GM21381 (cell line): ENCODE measurements around the gene ACTR3C.

Experiments
- ATAC-seq: cut with Tn5 transposase; IDR thresholded peaks from one replicate; pipeline ENCODE4 v1.9.1; 2021; ENCODE audit warnings: mild to moderate bottlenecking, moderate library complexity; ENCODE audit not compliant: unreplicated experiment

ACTR3C gene

DNA sequence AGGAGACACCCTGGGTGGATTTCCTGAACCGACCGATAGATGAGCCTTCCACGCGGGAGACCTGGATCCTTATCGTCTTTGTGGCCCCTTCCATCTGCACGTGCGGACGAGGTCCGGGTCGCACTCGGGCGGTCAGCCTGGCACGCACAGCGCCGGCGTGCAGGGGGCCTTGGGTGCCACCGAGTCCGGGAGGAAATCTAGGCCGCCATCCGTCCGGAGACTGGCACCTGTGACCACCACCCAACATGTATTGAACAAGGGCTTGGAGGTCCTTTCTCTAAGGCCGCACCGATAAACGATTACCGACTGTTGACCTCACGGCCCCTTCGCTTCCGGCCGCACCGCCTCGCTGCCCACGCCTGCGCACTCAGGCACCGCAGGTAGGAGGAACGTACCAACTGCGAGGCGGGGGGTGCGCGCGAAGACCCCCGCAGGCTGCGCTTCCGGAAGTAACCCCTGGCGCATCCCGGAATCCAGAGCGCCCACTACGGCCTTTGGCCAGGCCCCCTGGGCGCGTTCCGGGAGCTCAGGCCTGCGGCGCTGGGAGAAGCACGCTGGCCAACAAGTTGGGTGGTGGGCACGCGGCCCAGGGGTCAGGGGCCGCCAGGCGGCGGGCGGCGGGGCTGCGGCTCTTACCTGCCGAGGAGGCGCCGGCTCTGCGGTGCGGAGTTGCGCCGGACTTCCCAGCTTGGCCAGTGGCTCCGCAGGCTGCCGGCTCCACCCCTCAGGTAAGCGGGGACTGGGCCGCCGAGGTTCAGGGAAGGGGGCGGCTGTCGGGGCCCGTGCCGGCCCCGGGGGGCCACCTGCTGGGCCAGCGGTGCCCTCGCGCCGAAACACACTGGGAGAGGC is at the start of gene ACTR3C, which contains the start of gene LRRC61:
Gene ACTR3C, minus strand, starts transcription at position 713 of the 849 bp plus-strand sequence. CDS start 28,249 bp downstream, outside the sequence.
Gene LRRC61, plus strand, starts transcription at position 523 of the 849 bp plus-strand sequence. CDS start 13,507 bp downstream, outside the sequence.
- peak; percentile 65 for ATAC-seq

GRCh38 chr7:150372271-150373048 is 49.1 kb upstream of the ACTR3C start:
- no peak for ATAC-seq

DNA sequence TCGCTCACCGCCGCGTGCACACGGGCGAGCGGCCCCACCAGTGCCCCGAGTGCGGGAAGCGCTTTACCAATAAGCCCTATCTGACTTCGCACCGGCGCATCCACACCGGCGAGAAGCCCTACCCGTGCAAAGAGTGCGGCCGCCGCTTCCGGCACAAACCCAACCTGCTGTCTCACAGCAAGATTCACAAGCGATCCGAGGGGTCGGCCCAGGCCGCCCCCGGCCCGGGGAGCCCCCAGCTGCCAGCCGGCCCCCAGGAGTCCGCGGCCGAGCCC is 48.6 kb upstream of the ACTR3C start:
- no peak for ATAC-seq

DNA sequence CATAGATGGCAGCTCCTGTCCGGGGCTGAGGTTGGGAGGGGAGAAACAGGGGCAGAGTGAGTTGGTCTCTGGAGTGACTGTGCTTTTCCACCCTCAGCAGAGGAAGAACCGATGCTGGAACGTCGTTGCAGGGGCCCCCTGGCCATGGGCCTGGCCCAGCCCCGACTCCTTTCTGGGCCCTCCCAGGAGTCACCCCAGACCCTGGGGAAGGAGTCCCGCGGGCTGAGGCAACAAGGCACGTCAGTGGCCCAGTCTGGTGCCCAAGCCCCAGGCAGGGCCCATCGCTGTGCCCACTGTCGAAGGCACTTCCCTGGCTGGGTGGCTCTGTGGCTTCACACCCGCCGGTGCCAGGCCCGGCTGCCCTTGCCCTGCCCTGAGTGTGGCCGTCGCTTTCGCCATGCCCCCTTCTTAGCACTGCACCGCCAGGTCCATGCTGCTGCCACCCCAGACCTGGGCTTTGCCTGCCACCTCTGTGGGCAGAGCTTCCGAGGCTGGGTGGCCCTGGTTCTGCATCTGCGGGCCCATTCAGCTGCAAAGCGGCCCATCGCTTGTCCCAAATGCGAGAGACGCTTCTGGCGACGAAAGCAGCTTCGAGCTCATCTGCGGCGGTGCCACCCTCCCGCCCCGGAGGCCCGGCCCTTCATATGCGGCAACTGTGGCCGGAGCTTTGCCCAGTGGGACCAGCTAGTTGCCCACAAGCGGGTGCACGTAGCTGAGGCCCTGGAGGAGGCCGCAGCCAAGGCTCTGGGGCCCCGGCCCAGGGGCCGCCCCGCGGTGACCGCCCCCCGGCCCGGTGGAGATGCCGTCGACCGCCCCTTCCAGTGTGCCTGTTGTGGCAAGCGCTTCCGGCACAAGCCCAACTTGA is 48.0 kb upstream of the ACTR3C start:
- ATAC-seq: no peak

DNA sequence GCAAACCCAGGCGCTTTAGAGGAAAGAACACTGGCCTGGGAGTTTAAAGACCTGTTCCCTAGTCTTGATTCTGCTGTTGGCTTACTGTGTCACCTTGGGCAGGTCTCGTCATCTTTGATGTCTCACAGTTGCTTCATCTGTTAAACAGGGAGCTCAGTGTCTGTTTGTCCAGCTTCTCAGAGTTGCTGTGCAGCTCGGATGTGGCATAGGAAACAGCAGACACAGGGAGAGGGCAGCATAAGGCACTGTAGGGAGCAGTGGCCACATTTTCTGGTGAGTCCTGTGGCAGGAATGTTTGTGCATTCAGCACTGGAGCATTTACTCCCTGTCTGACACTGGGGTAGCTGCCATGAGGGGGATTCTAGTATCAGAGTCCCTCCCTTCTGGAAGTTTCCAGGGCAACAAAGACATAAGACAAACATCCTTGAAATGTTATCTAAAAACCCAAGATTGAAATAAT is 47.3 kb upstream of the ACTR3C start:
- ATAC-seq: no peak

GRCh38 chr7:150369748-150370501 is 46.6 kb upstream of the ACTR3C start:
- no peak for ATAC-seq

DNA sequence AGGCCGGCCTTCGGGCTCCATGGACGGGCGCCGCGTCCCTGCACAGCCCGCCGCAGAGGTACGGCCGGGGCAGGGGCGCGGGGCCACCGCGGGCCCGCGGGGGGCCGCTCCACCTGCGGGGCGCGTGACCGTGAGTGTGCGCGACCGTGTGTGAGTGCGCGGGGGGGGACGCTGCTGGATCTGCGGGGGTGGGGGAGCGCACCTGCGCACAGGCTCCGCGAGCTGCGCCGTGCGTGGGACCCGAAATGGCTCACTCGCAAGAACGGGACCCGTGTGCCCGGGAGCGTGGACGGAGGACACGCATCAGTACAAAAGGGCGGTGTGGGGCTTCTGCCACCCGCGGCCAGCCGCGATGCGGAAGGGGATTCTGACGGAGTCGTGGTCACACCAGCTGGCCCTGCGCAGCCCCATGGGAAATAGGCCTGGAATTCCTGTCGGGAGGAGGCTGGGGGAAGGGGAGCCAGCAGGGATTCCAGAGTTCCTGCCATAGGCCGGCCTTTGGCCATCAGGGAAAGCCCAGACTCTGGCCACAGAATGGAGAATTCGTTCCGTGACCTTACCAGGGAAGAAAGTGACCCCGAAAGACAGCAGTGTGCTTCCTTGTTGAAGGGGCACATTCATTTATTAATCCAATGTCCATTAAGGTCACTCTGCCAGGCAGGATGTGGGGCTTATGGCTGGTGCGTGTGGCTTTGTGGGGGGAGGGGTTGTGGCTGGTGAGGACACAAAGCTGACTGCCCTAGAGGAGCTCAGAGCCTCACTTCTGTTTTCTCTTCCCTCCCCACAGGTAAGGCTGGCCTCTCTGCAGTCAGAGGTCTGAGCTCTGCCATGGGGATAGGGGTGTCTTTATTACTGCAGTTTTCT is 45.8 kb upstream of the ACTR3C start:
- peak; percentile 38 for ATAC-seq

DNA sequence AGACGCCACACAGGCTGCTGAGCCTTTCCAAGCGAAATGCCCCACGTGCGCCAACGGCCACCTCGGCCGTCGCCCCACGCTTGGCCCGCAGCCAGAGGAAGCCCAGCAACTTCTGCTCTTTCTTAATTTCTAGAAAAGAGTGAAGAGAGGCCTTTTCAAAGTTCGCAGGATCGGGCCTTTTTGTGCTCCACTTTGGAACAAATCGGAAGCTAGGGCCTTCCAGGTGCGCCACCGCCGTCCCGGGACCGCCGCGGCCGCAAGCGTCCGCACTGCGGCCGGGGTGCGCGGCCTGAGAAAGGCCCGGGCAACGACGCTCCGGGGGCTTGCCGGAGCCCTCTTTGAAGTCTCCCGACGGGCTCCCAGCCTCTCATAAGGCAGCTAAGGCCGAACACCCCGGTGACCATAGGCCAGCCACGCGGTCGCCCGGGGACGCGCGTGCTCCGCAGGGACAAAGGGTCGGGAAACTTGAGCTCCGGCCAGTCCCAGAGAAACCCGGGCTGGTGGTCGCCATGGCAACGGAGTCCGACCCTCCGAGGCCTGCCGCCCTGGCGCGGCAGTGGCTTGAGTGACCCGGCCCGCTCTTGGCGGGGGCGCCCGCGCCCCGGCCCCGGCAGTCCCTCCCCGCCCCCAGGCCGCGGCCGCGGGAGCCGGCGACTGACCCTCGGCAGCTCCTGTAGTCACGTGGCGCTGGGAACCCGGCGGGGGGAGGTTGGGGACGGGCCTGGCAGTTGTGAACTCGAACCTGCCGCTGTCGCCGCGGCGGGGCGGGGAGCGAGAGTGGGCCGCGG is 44.9 kb upstream of the ACTR3C start, which contains the start of gene REPIN1:
Gene REPIN1, plus strand, starts transcription at position 727 of the 788 bp plus-strand sequence. CDS start 890 bp downstream, outside the sequence.
- peak; percentile 49 for ATAC-seq

DNA sequence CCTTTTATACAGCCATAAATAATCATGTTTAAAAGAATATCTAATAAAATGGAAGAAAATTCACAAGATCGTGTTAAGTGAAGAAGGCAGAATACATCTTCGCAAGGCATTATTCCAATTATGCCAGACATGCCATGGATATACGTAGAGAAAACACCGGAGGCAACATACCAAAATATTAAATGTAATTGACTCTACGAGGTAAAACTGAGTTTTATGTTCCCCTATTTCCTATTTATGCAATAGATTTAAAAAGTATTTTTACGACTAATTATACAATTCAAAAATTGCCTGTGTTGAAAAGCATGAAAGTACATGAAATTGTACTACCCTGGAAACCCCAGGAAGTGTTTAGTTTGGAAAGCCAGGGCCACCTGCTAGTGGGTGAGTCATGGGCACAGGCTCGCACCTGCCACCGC is 44.3 kb upstream of the ACTR3C start:
- peak; percentile 44 for ATAC-seq

DNA sequence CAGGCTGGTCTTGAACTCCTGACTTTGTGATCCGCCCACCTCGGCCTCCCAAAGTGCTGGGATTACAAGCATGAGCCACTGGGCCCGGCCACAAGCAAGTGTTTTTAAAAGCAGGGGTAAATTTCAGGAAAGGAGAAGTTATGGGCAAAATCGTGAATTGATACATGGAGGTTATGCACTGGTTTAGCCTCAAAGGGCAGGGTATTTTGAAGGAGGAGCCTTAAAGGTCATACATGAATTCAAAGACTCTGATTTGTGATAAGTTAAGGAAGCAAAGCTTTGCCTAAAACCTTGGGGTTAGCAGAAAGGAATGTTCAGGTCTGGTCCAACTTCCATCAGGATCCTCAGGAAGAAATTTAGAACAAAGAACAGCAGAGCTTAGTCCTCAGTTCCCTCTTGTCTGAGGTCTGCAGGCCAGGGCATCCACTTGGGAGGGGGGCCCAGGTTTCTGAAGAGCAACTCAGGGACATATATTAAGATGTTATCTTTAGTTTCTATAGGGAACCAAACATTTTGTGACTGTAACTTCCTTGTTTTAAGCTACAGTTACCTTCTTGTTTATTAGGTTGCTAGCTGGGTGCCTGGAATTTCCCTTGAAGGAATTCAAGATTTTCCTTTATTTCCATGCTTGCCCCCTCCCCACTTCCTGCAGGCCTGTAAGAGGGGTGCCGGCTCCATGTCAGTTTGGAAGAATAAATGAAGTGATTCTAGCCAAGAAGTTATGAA is 42.5 kb upstream of the ACTR3C start:
- no peak for ATAC-seq

GRCh38 chr7:150365194-150365593 is 41.8 kb upstream of the ACTR3C start:
- no peak for ATAC-seq

DNA sequence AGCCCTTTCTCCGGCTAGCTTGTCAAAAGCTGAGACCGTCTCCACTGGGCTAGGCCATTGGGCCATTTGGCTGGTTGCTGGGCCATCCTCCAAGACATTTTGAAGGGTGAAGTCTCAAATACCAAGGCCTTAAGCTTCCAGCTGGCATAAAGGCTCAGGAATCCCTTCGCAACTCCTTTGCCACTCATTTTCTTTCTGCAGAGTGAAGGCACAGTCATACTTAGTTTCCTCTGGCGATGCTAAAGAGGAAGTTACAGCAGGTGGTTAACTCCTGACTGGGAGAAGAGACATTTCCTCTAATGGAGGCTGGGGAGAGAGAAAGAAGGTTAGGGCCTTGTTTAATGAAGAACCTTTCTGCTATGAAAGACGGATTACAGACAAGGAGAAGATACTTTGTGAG is 40.5 kb upstream of the ACTR3C start:
- no peak for ATAC-seq

DNA sequence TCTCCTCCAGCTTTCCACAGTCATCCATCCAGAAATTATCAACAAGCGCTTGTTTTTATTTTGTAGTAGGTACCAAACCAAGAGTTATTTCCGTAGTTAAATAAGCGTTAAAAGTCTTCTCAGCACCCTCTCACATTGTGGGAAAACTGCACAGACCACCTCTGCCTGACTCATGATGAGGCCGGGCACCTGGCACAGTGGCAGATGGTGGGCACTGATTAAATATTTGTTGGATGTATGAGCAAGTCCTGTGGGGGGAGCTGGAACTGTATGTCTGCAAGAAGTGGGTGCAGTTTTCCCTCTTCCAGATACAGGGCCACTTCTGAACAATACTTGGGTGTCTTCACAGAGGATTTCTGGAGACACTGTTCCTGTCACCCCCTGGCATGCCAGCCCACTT is 40.0 kb upstream of the ACTR3C start:
- no peak for ATAC-seq

DNA sequence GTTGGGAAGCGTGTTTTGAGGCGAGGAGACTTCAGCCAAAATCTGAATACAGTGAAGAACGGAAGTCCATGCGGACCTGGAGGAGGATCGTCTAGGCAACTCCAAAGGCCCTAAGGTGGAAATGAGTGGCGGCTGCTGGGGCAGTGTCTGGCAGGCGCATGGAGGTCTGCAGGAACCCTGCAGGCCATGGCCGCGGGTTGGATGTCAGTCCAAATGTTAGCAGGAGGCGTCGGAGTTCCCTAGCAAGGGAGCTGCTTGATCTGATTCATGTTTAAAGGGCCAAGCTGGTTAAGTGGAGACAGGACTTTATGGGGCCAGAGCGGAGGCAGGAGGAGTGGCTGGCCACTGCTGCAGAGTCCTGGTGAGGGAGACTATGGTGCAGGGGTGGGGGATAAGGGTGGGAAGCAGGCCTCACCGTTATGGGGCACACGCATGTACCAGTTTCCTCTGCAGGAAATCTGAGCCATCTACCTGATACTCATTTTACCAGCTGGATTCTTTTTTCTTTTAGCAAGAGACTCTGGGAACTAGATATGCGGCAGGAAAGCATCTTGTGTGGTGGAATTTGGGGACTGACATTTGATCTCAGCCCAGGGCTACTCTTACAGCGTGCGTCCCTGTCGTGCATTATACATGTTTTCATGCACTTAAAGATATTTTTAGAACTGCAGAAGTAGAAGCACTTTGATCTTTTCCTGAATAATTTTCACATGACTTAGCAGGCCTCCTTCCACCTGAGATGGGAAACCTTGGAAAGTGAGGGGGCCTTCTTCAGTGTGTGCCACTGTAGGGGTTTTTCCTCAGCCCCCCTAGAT is 38.7 kb upstream of the ACTR3C start:
- ATAC-seq: no peak

- no peak for ATAC-seq
These were observed 38.1 kb upstream of the ACTR3C start for GRCh38 chr7:150361402-150361801.

- ATAC-seq: no peak
These were observed 37.2 kb upstream of the ACTR3C start for GRCh38 chr7:150360363-150361058.
